ENCODE data around the gene SYNE4. TPM values are rescaled to one million over a fixed set of nuclear protein-coding genes. Genes with fewer than 3 reads are reported as not detected.

SYNE4 gene
- polyA plus RNA-seq, 1 of the 3 experiments (the other 2 are of a cell fraction): 0.48 TPM

DNA sequence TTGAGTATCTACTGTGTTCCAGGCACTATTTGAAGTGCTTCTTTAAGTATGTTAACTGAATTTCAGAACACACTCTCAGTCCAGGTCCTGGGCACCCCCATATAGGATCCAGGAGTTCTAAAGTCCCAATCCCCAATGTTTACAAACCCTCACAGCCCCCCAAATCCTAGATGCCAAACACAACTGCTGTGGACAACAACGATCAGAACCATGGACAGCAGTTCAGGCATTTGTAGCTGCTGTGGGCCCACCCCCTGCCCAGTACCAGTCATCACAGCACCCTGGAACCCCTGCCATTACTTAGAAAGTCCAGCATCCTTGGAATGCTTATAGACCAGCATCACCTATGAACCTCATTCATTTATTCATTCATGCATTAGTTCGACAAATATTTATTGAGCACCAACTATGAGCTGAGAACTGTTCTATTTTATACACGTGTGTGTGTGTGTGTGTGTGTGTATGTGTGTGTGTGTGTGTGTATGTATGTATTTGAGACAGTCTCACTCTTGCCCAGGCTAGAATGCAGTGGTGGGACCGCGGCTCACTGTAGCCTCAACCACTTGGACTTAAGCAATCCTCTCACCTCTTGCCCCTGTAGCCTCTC, 32.9 kb downstream of the SYNE4 start:
- CTCF ChIA-PET: interaction anchor here (0.6 to 0.8 kb wide), 2 partner anchors 18 to 20 kb away, joined by 3 read pairs; no protein-coding TSS in a partner anchor

DNA sequence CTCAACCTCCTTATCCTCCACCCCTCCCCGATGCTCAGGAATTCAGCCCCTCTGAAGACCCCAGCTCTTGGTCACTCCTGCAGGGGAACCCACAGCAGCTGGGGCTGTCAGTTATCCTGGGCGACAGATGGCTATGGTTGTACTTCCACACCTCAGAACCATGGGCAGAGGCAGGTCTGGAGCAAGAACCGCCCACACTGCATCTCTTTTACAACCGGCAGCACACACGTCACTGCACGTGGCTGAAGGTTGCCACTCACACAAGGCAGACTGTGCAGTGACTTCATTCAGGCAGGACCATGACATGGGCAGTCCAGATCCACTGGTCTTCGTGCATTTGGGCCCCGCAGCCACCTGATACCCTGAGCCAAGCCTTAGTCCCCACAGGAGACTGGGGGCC, 35.1 kb downstream of the SYNE4 start:
- Histone ChIP-seq H3K9ac (no peak overlapping the region), H3F3A (replicated peaks; ENCODE audit: insufficient read depth) (no peaks in the 10 kb centered on the region), H3K4me2 (no peak overlapping the region), H3K27ac (ENCODE audit: low read depth in 2 of 2, low read length in 1 of 2) (no peak overlapping the region), H4K20me1 (ENCODE audit: insufficient read depth) (no peaks in the 10 kb centered on the region), H3K27me3 (ENCODE audit: insufficient read depth) (no peaks in the 10 kb centered on the region), H3K9me3 (no peaks in the 10 kb centered on the region), H3K4me1 (ENCODE audit: control insufficient read depth in 1 of 2, insufficient read depth in 2 of 2, low read depth in 1 of 2, low read length in 1 of 2) (no peaks in the 10 kb centered on the region), H3K9me2 (no peaks in the 10 kb centered on the region), H2AFZ (ENCODE audit: low read depth) (no peak overlapping the region), H3K4me3 (ENCODE audit: low read depth in 2 of 2, low read length in 1 of 2) (no peak overlapping the region), H3K79me2 (ENCODE audit: insufficient read depth) (no peaks in the 10 kb centered on the region), H3K36me3 (replicated peaks in 1 of 2; ENCODE audit: control insufficient read depth in 1 of 2, insufficient read depth in 2 of 2, low read length in 1 of 2) (no peaks in the 10 kb centered on the region)
- POLR2A ChIA-PET: no interaction called here
- TF ChIP-seq SMC3 (IDR thresholded peaks at IDR 0.05; ENCODE audit: low read depth, low read length) (no peak), REST (IDR thresholded peaks at IDR 0.05; ENCODE audit: low read depth, low read length) (peak; percentile 65; the same call in 1 of the 2 replicates)
- CTCF ChIA-PET: no interaction called here
- 38% methylated on average over 8 of the region's 8 CpGs for WGBS (ENCODE audit: low lambda C conversion rate)
- no peak for DNase-seq

More for the DNA sequence above, 32.9 kb downstream of the SYNE4 start:
- H3K27me3 ChIP-seq (ENCODE audit: insufficient read depth): no peaks in the 10 kb centered on the region
- H3K4me3 ChIP-seq (ENCODE audit: low read depth in 2 of 2, low read length in 1 of 2): no peak overlapping the region
- 54% methylated on average over 5 of the region's 5 CpGs for WGBS (ENCODE audit: low lambda C conversion rate)
- H3K9me2 ChIP-seq: no peaks in the 10 kb centered on the region
- H3K9ac ChIP-seq: no peak overlapping the region
- H4K20me1 ChIP-seq (ENCODE audit: insufficient read depth): no peaks in the 10 kb centered on the region
- H3F3A ChIP-seq (replicated peaks; ENCODE audit: insufficient read depth): no peaks in the 10 kb centered on the region
- H3K4me1 ChIP-seq (ENCODE audit: control insufficient read depth in 1 of 2, insufficient read depth in 2 of 2, low read depth in 1 of 2, low read length in 1 of 2): no peaks in the 10 kb centered on the region
- H3K27ac ChIP-seq (ENCODE audit: low read depth in 2 of 2, low read length in 1 of 2): no peak overlapping the region
- no peaks in the 10 kb centered on the region for H3K9me3 ChIP-seq
- H3K79me2 ChIP-seq (ENCODE audit: insufficient read depth): no peaks in the 10 kb centered on the region
- no peaks in the 10 kb centered on the region for H3K36me3 ChIP-seq (replicated peaks in 1 of 2; ENCODE audit: control insufficient read depth in 1 of 2, insufficient read depth in 2 of 2, low read length in 1 of 2)
- no peak overlapping the region for H3K4me2 ChIP-seq
- no peak overlapping the region for H2AFZ ChIP-seq (ENCODE audit: low read depth)
- TF ChIP-seq PBX3 (IDR thresholded peaks at IDR 0.05): no peak
- peak; percentile 98 for TF ChIP-seq REST (IDR thresholded peaks at IDR 0.05; ENCODE audit: low read depth, low read length)
- POLR2A ChIA-PET: no interaction called here
- no peak for DNase-seq
